ENCODE data around the gene LTBP1.

DNA sequence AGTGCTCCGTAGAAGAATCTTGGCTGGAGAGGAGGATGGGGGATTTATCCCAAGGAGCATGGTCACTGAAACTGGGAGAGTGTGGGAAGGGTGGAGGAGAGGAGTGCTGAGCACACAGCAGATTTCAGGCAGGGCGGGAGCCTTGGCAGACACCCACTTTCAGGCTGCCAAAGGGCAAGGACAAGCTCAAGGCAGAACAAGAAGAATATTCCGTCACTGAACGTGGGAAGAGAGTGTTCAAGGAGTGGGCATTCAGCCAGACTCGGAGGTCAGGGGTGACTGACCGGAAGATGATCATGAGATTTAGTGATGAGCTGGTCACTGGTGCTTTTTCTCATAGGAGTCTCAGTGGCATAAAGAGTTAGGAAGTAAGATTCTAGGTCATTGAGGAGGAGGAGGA lies 393.5 kb downstream of the LTBP1 start:
- TF ChIP-seq, protein P1, sequence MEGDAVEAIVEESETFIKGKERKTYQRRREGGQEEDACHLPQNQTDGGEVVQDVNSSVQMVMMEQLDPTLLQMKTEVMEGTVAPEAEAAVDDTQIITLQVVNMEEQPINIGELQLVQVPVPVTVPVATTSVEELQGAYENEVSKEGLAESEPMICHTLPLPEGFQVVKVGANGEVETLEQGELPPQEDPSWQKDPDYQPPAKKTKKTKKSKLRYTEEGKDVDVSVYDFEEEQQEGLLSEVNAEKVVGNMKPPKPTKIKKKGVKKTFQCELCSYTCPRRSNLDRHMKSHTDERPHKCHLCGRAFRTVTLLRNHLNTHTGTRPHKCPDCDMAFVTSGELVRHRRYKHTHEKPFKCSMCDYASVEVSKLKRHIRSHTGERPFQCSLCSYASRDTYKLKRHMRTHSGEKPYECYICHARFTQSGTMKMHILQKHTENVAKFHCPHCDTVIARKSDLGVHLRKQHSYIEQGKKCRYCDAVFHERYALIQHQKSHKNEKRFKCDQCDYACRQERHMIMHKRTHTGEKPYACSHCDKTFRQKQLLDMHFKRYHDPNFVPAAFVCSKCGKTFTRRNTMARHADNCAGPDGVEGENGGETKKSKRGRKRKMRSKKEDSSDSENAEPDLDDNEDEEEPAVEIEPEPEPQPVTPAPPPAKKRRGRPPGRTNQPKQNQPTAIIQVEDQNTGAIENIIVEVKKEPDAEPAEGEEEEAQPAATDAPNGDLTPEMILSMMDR (conservative IDR thresholded peaks at IDR 0.05 in 1 of 2, IDR thresholded peaks at IDR 0.05 in 1 of 2; ENCODE audit: extremely low read depth in 1 of 2, insufficient read depth in 1 of 2, low read depth in 1 of 2, low read length in 2 of 2), result no peak
- no peak for TF ChIP-seq EZH2 (IDR thresholded peaks at IDR 0.05; ENCODE audit: borderline replicate concordance, low read length)
